ENCODE results near the gene DGLUCY.
A peak's percentile ranks its signal among the peaks of the same experiment; 100 is the strongest.
"Not testable (repeated sequence)": the region's sequence is repeated elsewhere in the genome, so short reads cannot be mapped to it uniquely, and the experiment has no call there.

The DGLUCY gene

GRCh38 chr14:91211017-91211416 lies 97.1 kb downstream of the DGLUCY start:
- DNase-seq = no peak

GRCh38 chr14:91214306-91214705 lies 100.4 kb downstream of the DGLUCY start:
- no peak for DNase-seq

- no peak for DNase-seq
Measured at GRCh38 chr14:91215381-91215780, 101.5 kb downstream of the DGLUCY start.

DNA sequence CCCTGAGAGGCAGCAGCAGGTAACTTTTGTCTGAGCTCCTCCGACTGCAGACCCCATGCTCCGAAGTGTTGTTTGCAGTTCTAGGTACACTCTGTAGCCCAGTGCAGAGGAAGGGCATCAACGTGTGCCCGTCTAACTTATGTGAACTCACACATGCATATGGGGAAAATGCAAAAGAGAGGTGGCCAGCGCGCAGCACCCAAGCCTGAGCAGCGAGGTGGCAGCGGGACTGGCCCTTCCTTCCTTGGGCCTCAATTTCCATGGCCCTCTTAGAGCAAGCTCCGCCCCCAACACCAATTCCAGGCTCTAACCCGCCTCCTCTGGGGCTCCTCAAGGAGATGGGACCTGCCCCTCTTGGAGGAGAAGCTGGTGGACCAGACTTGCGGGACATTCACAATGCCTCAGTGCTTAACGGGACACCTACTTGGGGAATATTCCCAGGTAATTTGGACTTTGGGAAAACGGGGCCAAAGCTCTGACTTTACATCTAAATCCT lies 102.9 kb downstream of the DGLUCY start:
- no peak for DNase-seq

- no peak for DNase-seq
Measured at GRCh38 chr14:91218014-91218413, 104.1 kb downstream of the DGLUCY start.

GRCh38 chr14:91219517-91220389 lies 105.9 kb downstream of the DGLUCY start:
- DNase-seq = no peak

DNA sequence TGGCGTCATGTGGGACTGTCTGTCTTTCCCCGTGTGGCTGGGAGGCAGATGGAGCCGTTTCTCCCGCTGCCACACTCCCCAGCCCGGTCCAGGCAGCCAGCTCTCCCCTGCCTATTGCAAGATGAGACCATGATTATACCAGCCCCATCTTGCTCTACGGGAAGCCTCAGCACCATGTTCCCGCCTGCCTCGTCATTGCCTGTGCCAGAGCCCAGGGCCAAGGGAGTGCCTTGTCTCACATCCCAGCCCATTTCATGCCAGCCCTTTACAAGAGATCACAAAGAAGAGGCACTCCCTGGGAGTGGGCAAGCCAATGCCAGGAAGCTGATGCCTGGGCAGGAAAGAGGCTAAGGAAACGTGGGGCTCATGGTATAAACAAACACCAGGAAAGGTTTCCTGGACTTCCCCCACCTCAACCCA lies 106.7 kb downstream of the DGLUCY start:
- no peak for DNase-seq

- DNase-seq = no peak
Measured at GRCh38 chr14:91221270-91221669, 107.4 kb downstream of the DGLUCY start.

DNA sequence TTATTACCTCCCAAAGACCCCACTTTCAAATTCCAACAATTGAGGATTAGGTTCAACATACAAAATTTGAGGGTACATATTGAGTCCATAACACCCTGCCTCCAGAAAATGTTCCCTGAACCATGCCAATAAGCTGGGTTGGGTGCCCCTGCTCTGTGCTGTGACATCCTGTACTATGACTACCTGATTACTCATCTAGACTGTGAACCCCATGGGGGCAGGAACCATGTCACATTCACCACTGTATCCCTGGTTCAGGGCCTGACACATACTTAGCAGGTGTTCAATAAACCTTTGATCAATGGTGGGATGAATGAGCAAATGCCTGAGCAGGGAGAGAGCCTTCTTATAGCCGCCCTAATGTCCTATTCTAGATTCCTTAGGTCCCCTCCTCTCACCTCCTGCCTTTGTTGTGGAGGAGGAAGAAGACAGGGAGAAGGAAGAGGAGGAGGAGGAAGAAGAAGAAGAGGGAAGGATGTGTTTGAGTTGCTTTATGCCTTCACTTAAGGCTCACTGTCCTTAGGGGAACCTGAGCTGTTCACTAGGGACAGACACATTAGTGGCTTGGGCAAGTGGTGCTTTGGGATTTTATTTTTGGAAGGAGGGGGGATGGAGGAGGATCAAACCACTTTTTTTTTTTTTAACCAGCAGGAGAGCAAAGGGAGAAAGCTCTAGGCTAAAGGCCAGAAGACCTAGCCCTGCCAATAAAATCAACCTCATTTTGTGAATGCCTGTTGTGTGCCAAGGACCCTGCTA lies 109.3 kb downstream of the DGLUCY start:
- DNase-seq = no peak

- no peak for DNase-seq
Measured at GRCh38 chr14:91225025-91225424, 111.2 kb downstream of the DGLUCY start.

DNA sequence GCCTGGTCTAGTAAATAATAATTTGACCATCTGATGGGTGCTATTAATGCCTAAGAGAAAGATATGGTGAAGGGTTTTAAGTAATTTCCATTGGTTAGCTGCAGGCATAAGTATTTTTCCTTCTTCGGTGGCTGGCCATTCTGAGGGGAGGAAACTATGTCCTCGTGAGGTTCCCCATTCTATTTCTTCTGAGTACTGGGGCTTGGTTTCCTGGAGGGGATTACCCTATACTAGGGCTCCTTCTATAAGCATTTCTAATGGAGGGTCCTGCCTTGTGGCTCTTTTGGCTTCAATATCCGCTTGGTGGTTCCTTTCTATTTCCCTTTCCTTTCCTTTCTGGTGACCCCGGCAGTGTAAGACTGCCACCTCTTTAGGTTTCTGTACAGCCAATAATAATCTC lies 112.5 kb downstream of the DGLUCY start:
- not testable (repeated sequence) for DNase-seq

DNA sequence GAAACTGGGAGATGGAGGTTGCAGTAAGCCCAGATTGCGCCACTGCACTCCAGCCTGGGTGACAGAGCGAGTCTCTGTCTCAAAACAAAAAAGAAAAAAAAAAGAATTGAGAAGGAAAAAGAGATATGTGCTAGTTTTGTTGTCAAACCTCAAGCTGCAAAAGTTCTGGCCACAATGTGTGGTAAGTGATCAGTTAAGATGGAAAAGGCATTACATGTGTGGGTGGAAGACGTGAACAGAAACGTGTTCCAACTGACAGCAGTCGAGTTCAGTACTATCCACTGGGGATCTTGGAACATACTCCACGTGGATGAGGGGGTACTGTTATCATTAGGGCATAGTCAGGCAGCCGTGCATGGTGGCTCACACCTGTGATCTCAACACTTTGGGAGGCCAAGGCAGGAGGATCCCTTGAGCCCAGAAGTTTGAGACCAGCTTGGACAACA lies 113.3 kb downstream of the DGLUCY start:
- no peak for DNase-seq

- DNase-seq = peak; percentile 37 to 63 (median 60)
Measured at GRCh38 chr14:91228112-91229004, 114.5 kb downstream of the DGLUCY start.

DNA sequence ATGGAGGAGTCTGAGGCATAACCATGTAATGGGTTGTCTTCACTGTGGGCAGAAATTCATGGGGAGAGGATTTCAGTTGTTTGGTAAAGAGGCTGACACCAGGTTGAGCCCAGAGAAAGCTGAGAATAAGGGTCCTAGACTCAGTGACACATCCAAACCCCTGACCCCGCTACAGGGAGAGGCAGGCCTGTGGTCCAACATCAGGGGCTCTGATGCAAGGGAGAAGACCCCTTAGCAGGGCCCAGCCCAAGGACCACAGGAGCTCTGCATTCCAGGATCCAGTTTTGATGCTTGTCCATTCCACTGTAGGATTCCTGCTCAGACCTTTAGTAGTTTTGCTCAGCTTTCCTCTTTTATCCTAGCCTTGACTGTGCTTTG lies 115.1 kb downstream of the DGLUCY start:
- no peak for DNase-seq

DNA sequence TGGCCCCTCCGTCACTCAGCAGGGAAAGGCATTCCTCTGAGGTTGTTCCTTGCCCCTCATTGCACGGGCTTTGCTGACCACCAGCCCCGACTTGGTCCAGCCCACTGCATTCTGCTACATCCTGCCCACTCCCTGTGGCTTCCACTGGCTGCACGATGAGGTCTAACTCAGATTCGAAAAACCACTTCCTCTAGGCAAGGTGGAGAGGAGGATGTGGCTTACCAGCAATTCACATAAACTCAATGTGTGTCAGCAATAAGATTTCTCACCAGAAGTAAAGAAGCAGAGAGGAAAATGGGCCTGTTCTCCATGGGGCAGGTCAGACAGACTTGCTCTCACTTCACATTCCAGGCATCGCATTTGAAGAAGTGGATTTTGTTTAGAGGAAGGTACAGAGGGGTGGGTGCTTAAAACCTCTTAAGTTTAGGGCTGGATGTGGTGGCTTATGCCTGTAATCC lies 115.9 kb downstream of the DGLUCY start:
- peak; percentile 50 to 75 (median 70) for DNase-seq

DNA sequence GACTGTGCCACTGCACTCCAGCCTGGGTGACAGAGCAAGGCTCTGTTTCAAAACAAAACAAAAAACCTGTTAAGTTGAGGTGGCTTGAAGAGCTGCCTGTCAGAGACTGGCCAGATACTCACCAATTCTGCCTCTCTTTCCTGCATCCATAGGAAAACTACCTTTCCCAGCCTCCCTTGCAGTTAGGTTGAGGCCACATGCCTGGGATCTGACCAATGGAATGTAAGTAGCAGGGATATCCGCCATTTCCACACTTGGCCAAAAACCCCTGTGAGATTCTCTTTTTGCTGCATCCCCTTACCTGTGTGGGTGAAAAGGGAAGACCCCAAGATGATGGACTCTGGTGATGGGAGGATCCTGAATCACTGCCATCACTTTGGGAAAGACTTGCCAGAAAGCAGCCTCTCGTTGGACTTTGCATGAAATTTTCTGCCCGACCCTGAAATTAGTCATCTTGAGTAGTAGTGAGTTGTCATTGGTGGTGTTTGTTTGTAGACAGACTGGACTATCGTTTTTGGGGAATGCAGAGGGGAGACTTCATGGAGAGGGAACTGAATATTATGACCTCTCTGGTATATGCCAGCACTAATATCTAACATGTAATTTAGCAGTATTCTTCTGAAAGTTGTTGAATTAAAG lies 116.6 kb downstream of the DGLUCY start:
- DNase-seq = no peak

GRCh38 chr14:91231446-91231845 lies 117.6 kb downstream of the DGLUCY start:
- peak; percentile 62 to 82 (median 79) for DNase-seq

DNA sequence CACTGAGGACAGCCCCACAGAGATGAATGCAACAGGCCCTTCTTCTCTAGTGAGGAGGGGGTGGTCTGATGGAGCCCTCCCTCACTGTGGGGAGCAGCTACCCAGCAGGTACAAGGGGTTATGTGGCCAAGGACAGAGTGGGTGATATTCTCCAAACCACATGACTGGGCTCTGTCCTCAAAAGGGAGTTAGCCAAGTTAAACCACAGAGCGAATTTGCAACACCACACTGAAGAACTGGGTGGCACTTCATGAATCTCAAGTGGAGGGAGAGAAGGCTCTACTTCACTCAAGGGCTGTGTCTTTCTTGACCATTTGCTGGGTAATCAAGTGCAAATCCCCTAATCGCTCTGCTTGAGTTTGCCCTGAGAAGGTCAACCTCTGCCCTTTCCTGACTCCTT lies 118.2 kb downstream of the DGLUCY start:
- peak in 3 of 4 experiments; percentile 54 to 65 (median 55) for DNase-seq

DNA sequence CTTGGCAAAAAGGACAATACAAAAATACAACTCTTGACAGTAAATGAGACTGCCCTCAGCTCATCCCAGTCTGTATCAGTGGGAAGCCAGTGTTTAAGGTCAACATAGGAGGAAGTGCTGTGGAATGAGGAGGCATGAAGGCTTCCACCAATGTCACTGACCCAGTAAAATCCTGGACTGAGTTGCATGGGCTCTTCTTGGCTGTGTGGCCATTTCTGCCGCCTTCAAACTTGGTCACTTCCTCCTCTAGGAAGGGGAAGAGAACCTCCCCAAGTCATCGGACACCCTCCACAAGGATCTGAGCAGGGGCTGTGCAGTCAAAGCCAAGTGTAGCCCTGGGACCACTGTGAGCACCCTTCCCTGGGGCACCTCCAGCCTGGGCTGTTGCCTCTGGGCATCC lies 118.7 kb downstream of the DGLUCY start:
- peak; percentile 78 to 92 (median 86) for DNase-seq

DNA sequence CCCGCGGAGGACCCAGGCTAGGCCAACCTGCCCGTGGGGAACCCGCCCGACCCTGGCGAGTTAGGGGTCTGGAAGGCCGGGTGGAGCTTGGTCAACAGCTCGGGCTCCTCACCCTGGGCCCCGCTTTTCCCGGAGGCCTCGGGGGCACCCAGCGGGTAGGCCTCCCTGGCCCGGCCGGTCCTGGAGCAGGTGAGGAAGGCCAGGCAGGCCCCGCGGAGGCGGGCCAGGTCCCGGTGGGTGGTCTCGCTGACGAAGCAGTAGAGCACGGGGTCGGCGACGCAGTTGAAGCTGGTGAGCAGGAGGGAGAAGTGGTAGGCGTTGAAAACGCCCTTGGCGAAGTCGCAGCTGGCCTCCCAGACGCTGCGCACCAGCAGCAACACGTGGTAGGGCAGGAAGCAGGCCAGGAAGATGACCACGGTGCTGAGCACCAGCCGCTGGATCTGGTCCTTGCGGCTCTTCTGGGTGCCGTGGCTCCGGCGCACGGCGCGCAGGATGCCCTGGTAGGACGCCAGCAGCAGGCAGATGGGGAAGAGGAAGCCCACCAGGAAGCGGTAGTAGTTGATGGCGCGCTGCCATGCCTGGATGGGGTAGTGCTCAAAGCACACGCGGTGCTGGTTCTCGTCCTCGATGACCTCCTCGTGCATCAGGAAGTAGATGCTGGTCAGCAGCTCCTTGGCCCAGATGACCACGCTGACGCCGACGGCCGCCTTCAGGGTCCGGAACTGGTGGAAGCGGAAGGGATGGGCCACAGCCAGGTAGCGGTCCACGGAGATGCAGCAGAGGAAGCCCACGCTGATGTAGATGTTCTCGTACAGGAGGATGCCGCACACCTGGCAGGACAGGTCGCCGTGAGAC lies 120.3 kb downstream of the DGLUCY start:
- DNase-seq = no peak

- no peak for DNase-seq
Measured at GRCh38 chr14:91234791-91235114, 120.9 kb downstream of the DGLUCY start.
